Heart left ventricle (tissue), 13 donors: ENCODE measurements around the gene FOXN3.

Source experiments
- POLR2A ChIP-seq, 2 donors: fragments of 450-650 bp; IDR thresholded peaks; one replicate each; pipeline ENCODE4 v1.6.1; 2017; ENCODE audit warnings: antibody characterized with exemption in 2 of 2, mild to moderate bottlenecking in 2 of 2, moderate library complexity in 2 of 2
- TF ChIP-seq, protein P1 (sequence below), 12 donors: fragments of 200-600 bp; sonication (generic) in 4 of 12; IDR thresholded peaks; one replicate each; pipeline versions ENCODE4 v1.5.0 to v1.8.0; 2018 to 2022; ENCODE audit warnings: antibody characterized with exemption in 12 of 12, mild to moderate bottlenecking in 5 of 12
- donor health status: ischemic (EF 13 %, LVEDD 7.1; RV severe dilation, severe dysfunction).
- donor health status: DM: no; HTN: yes; CAD: no.
- donor health status: DM: no; HTN: no; CAD: no.
- donor health status: ischemic (EF 25% LVEDD 6.9; RV normal size, moderate dysfunction).
- donor health status: ischemic (EF 25% LVEDD 5.7; RV mildly dilated, moderate dysfunction).
- donor health status: ischemic (EF 35%, LVEDD 5.7; RV mildly dilated, moderate dysfunction).
- donor health status: nonischemic (EF 11% LVEDD 7.7; RV severe dilation, severe dysfunction).
- donor health status: DM: yes; HTN: yes; CAD: no.
- donor health status: PGD.
- donor health status: ischemic (EF 29% LVEDD 5.4; RV normal size, mild dysfunction).
- donor health status: nonischemic (EF 23%, LVEDD 6.1; RV moderate dilation, normal function).

DNA sequence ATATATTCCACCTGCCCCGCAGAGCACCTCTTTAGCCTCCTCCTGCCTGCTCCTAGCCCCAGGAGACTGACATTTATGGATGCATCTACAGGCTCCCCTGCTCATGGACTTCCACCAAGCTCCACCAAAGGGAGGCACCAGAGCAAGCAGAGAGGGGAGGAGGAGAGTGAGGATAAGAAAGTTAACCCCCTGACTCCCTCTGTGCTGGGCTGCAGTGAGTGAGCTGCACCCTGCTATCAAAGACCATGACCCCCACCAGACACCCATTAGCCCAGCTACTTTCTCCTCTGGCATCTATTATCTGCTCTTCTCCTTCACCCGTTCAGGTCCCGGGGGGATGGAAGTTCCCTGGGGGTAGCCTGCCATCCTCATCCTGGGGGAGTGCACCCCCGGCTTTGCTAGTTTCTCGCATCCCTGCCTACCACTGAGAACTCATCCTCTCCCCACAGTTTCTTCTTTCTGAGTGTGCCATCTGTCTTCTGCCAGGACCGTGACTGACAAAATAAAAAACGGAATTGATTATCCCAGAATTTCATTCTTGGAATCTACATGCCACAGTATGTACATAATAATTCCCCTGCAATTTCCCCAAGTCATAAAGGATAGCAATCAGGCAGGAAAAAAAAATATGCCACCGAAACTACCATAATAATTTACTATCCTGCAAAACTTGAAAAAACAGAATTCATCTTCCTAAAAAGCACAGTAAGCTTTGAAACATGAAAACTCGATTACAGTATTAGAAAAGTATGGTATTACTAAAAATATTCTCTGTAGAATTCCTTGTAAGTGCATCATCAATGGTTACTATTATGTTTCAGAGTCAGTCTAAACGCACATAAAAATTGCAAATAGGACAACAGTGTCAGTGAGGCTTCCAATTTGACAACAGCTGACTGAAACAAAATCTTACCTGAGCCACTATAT, 45.2 kb downstream of the FOXN3 start:
- TF ChIP-seq, protein P1, sequence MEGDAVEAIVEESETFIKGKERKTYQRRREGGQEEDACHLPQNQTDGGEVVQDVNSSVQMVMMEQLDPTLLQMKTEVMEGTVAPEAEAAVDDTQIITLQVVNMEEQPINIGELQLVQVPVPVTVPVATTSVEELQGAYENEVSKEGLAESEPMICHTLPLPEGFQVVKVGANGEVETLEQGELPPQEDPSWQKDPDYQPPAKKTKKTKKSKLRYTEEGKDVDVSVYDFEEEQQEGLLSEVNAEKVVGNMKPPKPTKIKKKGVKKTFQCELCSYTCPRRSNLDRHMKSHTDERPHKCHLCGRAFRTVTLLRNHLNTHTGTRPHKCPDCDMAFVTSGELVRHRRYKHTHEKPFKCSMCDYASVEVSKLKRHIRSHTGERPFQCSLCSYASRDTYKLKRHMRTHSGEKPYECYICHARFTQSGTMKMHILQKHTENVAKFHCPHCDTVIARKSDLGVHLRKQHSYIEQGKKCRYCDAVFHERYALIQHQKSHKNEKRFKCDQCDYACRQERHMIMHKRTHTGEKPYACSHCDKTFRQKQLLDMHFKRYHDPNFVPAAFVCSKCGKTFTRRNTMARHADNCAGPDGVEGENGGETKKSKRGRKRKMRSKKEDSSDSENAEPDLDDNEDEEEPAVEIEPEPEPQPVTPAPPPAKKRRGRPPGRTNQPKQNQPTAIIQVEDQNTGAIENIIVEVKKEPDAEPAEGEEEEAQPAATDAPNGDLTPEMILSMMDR (IDR thresholded peaks at IDR 0.05), result no peak
- no peak for TF ChIP-seq POLR2A (IDR thresholded peaks at IDR 0.05)
